GM20000 (cell line): ENCODE results near the gene RNF166.
"Not testable (repeated sequence)": the region's sequence is repeated elsewhere in the genome, so short reads cannot be mapped to it uniquely, and the experiment has no call there.

Experiments used
- DNase-seq: peaks from one replicate; pipeline ENCODE4 v3.0.0; 2012; ENCODE audit warnings: low spot score
- TF ChIP-seq, protein P1 (sequence below): IDR thresholded peaks from 2 replicates; pipeline ENCODE4 v1.5.1; 2012; ENCODE audit warnings: mild to moderate bottlenecking, control low read depth; ENCODE audit errors: extremely low read depth, missing control alignments

The RNF166 gene

DNA sequence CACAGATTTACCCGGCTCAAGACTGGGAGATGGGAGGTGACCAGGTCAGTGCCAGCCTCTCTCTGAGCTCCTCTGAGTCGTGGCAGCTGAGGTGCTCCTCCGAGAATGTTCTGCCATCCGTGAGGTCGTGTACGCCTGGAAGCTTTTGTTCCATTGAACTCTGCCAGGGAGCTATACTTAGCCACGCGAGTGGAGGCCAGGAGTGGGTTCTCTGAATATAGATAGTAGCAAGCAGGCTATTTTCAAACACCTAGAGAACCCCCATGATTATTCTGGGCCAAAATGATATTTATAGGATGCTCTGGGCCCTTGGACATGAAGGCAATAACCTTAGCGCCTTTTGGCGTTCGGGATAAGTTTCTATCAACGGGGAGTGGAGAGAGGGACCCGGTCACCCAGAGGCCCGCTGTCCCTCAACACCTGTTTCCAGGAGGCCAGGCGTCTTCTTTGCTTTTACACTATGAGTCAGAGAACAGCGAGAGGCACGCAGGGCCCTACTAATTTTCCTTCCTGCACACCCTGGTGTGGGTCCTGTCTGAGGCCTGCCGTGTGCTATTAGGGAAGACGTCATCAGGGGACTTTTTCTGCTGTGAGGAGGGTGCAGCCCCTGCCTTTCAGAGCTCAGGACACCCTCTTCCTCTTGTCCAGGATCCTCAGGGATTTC, 32.4 kb downstream of the RNF166 start:
- TF ChIP-seq, protein P1, sequence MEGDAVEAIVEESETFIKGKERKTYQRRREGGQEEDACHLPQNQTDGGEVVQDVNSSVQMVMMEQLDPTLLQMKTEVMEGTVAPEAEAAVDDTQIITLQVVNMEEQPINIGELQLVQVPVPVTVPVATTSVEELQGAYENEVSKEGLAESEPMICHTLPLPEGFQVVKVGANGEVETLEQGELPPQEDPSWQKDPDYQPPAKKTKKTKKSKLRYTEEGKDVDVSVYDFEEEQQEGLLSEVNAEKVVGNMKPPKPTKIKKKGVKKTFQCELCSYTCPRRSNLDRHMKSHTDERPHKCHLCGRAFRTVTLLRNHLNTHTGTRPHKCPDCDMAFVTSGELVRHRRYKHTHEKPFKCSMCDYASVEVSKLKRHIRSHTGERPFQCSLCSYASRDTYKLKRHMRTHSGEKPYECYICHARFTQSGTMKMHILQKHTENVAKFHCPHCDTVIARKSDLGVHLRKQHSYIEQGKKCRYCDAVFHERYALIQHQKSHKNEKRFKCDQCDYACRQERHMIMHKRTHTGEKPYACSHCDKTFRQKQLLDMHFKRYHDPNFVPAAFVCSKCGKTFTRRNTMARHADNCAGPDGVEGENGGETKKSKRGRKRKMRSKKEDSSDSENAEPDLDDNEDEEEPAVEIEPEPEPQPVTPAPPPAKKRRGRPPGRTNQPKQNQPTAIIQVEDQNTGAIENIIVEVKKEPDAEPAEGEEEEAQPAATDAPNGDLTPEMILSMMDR, result no peak
- peak; percentile 64 for DNase-seq

DNA sequence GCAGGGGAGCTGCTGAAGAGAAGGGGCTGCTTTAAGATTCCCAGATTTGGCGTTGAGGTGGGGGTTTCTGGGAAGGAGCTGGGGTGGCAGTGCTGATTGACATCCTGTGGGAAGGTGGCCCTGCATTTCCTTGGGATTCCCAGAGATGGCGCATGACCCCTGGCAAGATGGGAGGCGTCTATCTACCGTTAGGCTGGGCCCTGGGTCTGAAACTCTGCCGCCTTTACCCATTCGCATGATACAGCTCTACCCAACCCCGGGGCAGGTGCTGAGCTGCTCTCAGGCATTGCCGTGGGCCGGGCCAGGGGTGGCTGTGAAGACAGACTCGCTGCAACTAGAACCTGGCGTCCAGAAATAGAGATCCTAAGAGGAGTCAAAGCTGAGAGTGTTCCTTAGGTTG, 33.4 kb downstream of the RNF166 start:
- TF ChIP-seq, protein P1, result no peak
- DNase-seq, result no peak

- TF ChIP-seq, protein P1, result no peak
- DNase-seq, result no peak
These were observed 34.4 kb downstream of the RNF166 start for GRCh38 chr16:88671806-88672205.

DNA sequence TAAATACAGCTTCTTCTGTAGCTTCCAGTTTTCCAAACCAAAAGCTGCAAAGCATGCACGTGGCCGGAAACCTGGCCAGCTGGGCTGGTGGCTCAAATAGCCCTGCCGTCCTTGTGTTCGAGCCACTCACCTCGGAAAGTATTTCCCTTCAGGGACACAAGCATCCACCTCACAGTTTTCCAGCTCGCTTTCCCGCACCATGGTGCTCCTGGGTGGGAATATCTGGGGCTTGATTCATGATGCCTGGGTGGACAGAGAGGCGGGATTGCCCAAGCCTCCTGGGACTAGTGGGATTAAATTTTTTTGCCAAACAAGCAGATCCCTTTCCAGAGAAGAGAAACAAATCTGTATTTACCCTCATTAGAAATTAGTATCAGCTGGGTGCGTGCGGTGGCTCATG, 36.2 kb downstream of the RNF166 start:
- no peak for DNase-seq
- TF ChIP-seq, protein P1, result no peak

GRCh38 chr16:88669493-88669892, 36.7 kb downstream of the RNF166 start:
- not testable (repeated sequence) for DNase-seq

DNA sequence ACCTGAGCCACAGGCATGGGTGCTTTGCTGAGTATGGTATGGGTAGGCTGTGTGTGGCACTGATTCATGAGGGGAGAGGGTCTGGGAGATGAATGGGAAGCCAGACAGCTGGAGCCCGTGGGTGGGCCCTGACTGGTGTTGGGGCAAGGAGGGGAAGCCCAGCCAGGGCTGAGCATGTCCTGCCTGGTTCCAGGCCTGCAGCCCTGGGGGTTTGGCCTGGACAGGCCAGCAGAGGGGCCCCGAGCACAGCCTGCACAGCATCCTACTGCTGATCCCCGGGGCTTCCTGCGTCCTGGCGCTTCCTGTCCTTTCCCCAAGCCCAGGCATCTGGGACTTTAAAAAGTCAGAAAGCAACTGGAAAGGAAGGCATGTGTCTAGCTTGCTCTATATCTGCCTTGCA, 38.7 kb downstream of the RNF166 start:
- TF ChIP-seq, protein P1, result no peak
- DNase-seq, result no peak

- no peak for DNase-seq
- TF ChIP-seq, protein P1, result no peak
These were observed 40.6 kb downstream of the RNF166 start for GRCh38 chr16:88665570-88665969.

- DNase-seq, result no peak
- TF ChIP-seq, protein P1, result no peak
These were observed 41.1 kb downstream of the RNF166 start for GRCh38 chr16:88665148-88665547.
